HT1080 (cell line): ENCODE data around the gene HSD3B7. TPM values are rescaled to one million over a fixed set of nuclear protein-coding genes. Genes with fewer than 3 reads are reported as not detected.
A peak's percentile ranks its signal among the peaks of the same experiment; 100 is the strongest.

ENCODE experiments used
- DNase-seq: peaks from one replicate; pipeline ENCODE4 v3.0.0-alpha.2; 2015; ENCODE audit warnings: low read depth
- small RNA-seq: library from RNA; depleted of rRNA; stranded (forward); fragments of <200 nt; gene quantifications from one replicate; pipeline ENCODE3, GENCODE V24; 2014
- total RNA-seq: library from RNA; depleted of rRNA; stranded (reverse); fragments of >200 nt; shearing (Covaris generic); gene quantifications from 2 replicates; pipeline ENCODE4 v1.2.3, GENCODE V29; 2014; rRNA removed

The HSD3B7 gene
- total RNA-seq, 1 experiment from 2014 or later: 7.3 TPM

GRCh38 chr16:31020536-31020935 is 35.5 kb downstream of the HSD3B7 start:
- DNase-seq: no peak

GRCh38 chr16:31022544-31023251 is 37.7 kb downstream of the HSD3B7 start:
- DNase-seq: no peak

DNA sequence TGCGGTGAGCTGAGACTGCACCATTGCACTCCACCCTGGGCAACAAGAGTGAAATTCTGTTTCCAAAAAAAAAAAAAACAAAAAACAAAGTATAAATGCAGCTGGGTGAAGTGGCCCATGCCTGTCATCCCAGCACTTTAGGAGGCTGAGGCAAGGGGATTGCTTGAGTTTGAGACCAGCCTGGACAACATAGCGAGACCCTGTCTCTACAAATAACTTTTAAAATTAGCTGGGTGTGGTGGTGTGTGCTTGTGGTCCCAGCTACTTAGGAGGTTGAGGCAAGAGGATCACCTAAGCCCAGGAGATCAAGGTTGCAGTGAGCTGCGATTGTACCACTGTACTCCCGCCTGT is 38.2 kb downstream of the HSD3B7 start:
- no peak for DNase-seq

DNA sequence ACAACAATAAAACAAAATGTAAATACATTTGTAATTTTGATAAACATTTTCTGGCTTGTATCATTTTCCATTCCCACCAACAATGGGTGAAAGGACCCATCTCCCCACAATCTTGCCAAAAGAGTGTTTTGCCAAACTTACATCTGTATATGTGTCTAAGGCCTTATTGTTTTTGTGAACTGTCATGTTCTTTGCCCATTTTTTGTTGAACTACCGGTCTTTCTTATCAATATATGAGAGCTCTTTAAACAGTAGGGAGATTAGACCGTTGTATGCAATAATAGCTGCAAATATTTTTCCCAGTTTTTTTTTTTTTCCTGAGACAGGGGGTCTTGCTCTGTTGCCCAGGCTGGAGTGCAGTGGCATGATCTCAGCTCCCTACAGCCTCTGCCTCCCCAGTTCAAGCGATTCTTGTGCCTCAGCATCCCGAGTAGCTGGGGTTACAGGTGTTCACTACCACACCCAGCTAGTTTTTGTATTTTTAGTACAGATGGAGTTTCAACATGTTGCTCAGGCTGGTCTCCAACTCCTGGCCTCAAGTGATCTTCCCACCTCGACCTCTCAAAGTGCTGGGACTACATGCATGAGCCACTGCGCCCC is 38.7 kb downstream of the HSD3B7 start:
- DNase-seq: no peak

DNA sequence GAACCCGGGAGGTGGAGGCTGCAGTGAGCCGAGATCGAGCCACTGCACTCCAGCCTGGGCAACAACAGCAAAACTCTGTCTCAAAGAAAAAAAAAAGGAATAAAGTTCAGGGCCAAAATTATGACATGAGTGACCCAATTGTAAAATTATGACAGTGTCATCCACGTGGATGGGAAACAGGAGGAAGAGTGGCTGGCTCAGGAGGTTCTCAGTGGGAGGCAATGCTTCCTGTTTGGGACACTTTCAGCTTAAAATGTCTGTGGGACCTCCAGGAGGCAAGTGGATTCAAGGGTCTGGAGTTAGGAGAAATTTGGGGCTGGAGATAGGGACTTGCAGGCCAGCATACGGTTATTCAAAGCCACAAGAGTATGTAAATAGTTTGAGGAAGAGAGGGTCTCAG is 40.3 kb downstream of the HSD3B7 start:
- no peak for DNase-seq

DNA sequence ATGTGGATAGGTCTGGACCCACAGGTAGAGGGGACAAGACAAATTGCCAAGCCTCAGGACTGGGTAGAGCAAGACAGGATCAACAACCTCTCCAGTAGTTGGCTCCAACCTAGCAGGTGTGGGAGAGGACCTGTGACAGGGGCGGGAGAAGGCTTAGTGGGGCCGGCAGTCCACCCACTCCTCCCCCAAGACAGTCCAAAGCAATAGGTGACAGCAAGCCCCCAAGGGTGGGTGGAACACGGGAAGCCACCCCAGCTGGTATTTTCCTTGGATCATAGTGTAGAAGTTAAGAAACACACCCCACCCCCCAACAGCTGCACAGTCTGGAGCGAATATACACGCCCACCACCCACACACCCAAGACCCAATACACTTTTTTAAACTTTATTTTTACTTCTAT is 44.3 kb downstream of the HSD3B7 start:
- no peak for DNase-seq

DNA sequence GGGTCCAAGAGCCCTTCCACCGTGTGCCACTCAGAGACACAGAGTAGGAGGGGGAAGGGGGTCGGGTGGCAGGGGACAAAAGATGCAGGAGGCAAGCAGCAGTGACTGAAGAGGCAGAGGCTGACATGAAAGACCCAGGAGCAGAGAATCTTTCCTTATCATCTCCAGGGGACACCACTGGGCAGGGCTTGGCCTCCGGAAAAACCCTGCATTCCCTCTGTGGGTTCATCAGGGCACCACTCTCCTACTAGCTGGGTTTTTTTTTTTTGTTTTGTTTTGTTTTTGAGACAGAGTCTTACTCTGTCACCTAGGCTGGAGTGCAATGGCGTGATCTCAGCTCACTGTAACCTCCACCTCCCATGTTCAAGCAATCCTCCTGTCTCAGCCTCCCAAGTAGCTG is 46.3 kb downstream of the HSD3B7 start:
- no peak for DNase-seq

DNA sequence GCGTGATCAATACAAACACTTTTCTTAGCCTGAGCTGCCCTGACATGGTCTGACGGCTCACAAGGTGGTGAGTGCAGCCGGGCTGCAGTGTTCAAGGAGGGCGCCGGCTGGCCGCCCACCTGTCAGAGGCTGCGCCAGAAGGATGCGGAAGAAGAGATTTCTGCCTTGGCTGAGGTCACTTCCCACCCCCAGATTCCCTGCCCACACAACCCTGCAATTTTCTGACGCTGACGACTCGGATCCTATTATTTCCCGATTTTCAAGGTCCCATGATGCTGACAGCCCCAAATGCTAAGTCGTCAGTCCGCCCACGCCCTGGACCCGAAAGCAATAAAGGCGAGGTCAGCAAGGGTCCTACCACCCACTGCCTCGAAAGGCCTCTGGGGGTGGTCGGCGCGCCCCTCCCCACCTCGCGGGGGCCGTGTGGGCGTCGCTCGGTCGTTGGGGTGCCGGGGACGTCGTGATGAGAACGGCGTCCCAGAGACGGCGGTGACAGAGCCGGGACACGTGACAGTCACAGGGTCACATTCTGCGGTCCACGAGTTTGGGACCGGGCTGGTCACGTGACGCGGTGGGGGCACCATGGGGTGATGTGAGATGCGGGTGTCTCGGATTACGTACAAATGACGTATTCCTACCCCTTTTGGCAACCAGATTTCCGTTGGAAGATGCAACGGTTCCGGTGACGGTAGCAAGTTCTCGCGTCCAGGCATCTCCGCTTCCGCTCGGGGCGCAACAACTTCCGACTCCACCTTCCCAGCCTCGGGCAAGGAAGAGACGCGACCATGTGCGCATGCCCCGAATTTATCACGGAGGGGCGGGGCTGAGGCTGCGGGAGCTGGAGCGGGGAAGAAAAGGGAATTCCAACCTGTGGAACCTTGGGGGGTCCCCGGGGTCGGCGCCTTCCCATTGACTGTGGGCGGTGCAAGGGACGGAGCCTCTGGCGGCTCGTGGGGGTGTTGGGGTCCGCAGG is 48.0 kb downstream of the HSD3B7 start, which contains the start of gene STX4:
TSS of gene STX4 (plus strand) at position 823 of the 973 bp plus-strand sequence. CDS start 248 bp downstream, outside the sequence.
- DNase-seq: peak; percentile 98

DNA sequence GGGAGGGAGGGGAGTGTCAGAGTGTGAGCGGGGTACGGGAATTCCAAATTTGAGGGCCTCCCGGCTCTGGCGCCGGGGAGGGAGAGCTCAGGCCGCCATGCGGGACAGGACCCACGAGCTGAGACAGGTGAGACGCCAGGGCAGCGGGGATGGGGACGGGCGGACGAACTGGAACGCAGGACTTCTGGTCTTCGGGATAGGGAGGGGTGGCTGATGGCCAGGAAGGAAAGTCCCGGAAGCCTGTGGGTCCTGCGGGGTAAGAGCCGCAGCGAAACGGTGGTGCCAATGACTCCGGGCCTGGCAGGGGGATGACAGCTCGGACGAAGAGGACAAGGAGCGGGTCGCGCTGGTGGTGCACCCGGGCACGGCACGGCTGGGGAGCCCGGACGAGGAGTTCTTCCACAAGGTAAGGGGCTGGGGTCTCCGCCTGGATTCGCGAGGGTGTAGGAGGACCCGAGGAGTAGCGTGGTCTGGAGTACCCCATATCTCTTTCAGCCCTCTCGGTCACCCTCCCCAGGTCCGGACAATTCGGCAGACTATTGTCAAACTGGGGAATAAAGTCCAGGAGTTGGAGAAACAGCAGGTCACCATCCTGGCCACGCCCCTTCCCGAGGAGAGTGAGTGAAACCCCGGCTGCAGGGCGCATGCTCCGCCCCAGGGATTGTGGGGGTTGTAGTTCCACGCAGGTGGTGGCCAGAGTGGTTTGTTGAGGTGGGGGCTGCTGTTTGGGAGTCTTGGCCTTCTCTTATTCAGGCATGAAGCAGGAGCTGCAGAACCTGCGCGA is 48.9 kb downstream of the HSD3B7 start:
- peak; percentile 74 for DNase-seq

DNA sequence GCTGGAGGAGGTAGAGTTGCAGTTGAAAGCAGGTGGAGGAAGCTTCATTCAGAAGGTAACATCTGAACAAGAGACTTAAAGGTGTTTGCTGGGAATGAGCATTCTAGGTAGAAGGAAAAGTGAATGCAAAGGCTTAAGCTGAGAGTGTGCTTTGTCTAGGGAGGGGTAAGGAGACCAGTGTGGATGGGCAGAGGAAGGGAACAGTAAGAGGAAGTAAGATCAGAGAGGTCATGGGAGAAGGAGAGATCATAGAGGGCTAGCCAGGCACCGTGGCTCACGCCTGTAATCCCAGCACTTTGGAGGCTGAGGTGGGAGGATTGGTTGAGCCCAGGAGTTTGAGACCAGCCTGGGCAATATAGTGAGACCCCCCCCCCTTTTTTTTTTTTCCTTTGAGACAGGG is 51.7 kb downstream of the HSD3B7 start:
- DNase-seq: no peak

Small RNA genes lying within 50 kb of the gene (small RNA-seq; reads per million reads assigned to genes)
- not detected for gene AC135048.1

Other genes with a start within 250 kb of the HSD3B7 start
- gene PHKG2, start 236.8 kb upstream of the HSD3B7 start, total RNA-seq: 24.8 and 25.7 TPM in 2 replicates
- 5.7 and 5.9 TPM in 2 replicates for gene CFAP119, start 223.1 kb upstream of the HSD3B7 start, total RNA-seq
- gene RNF40, start 222.9 kb upstream of the HSD3B7 start, total RNA-seq: 96.2 and 104 TPM in 2 replicates
- 14.5 and 15.9 TPM in 2 replicates for gene ZNF629, start 198.0 kb upstream of the HSD3B7 start, total RNA-seq
- gene BCL7C, start 91.1 kb upstream of the HSD3B7 start, total RNA-seq: 42.5 and 56.2 TPM in 2 replicates
- gene CTF1, start 88.6 kb upstream of the HSD3B7 start, total RNA-seq: not detected in 2 replicates
- 61.1 and 70.8 TPM in 2 replicates for gene FBXL19, start 61.6 kb upstream of the HSD3B7 start, total RNA-seq
- gene ORAI3, start 36.1 kb upstream of the HSD3B7 start, total RNA-seq: 9.4 and 10.5 TPM in 2 replicates
- gene SETD1A, start 27.5 kb upstream of the HSD3B7 start, total RNA-seq: 3.1 and 5.3 TPM in 2 replicates
- 1.0 and 2.1 TPM in 2 replicates for gene STX1B, start 25.4 kb downstream of the HSD3B7 start, total RNA-seq
- gene STX4, start 48.4 kb downstream of the HSD3B7 start, total RNA-seq: 37.9 and 43.7 TPM in 2 replicates
- 16.9 and 21.5 TPM in 2 replicates for gene ZNF668, start 89.0 kb downstream of the HSD3B7 start, total RNA-seq
- gene ZNF646, start 89.2 kb downstream of the HSD3B7 start, total RNA-seq: 14.0 and 24.8 TPM in 2 replicates
- gene PRSS53, start 103.7 kb downstream of the HSD3B7 start, total RNA-seq: 0.72 and 0.80 TPM in 2 replicates
- 104 and 114 TPM in 2 replicates for gene VKORC1, start 109.6 kb downstream of the HSD3B7 start, total RNA-seq
- gene BCKDK, start 123.2 kb downstream of the HSD3B7 start, total RNA-seq: 56.4 and 66.0 TPM in 2 replicates
- 57.0 and 62.1 TPM in 2 replicates for gene KAT8, start 132.5 kb downstream of the HSD3B7 start, total RNA-seq
- gene PRSS8, start 150.5 kb downstream of the HSD3B7 start, total RNA-seq: not detected in 2 replicates
- gene PRSS36, start 164.9 kb downstream of the HSD3B7 start, total RNA-seq: 0.77 and 2.0 TPM in 2 replicates
- 21.7 and 34.0 TPM in 2 replicates for gene FUS, start 194.9 kb downstream of the HSD3B7 start, total RNA-seq
- gene PYCARD, start 217.6 kb downstream of the HSD3B7 start, total RNA-seq: 0.63 and 0.72 TPM in 2 replicates
- 0.06 TPM in 1 of 2 replicates, not detected in the other for gene TRIM72, start 228.9 kb downstream of the HSD3B7 start, total RNA-seq
- gene PYDC1, start 231.9 kb downstream of the HSD3B7 start, total RNA-seq: not detected in 2 replicates